CD4-positive, alpha-beta T cell (primary cell): Measurements from ENCODE around the gene SLC2A9. TPM values are rescaled to one million over a fixed set of nuclear protein-coding genes. Genes with fewer than 3 reads are reported as not detected.

Experiments
- ATAC-seq: fragments of 200-7000 bp; cut with Tn5 transposase; one replicate; pipeline ENCODE4 v1.10.0; 2022; ENCODE audit warnings: mild to moderate bottlenecking; ENCODE audit not compliant: poor library complexity
- CTCF ChIA-PET: fragments of 350-600 bp; sonication (Branson Sonifier 250); formaldehyde crosslinking; loops from one replicate; lab custom pipeline; 2021; ENCODE audit warnings: antibody characterized with exemption, inconsistent platforms; lab: Charles Lee
- POLR2A ChIA-PET: fragments of 350-600 bp; sonication (Branson Sonifier 250); formaldehyde crosslinking; loops from one replicate; lab custom pipeline; 2021; ENCODE audit warnings: antibody characterized with exemption, inconsistent platforms; lab: Charles Lee
- DNase-seq, 14 experiments: peaks; one replicate each; pipeline ENCODE4 v3.0.0-alpha.2; 2013 to 2020; ENCODE audit warnings: mixed read lengths in 2 of 14
- H3K27ac ChIP-seq, 2 donors: one replicate each; pipeline versions ENCODE4 v1.5.1 to v1.7.0; 2013; ENCODE audit warnings: low read length in 2 of 2, low read depth in 1 of 2, mild to moderate bottlenecking in 1 of 2
- H3K27me3 ChIP-seq, 2 experiments: 1 replicate in 1 of 2; 2 replicates in 1 of 2; pipeline versions ENCODE4 v1.6.1 to v1.7.0; 2013; ENCODE audit warnings: low read length in 2 of 2, control low read depth in 1 of 2, mild to moderate bottlenecking in 1 of 2, moderate library complexity in 1 of 2; ENCODE audit not compliant: insufficient read depth in 2 of 2, control insufficient read depth in 1 of 2
- H3K36me3 ChIP-seq: one replicate; pipeline ENCODE4 v1.6.1; 2013; ENCODE audit warnings: low read length, control low read depth; ENCODE audit not compliant: insufficient read depth
- H3K4me1 ChIP-seq: one replicate; pipeline ENCODE4 v1.6.1; 2013; ENCODE audit warnings: low read length, control low read depth; ENCODE audit not compliant: insufficient read depth
- H3K4me3 ChIP-seq: one replicate; pipeline ENCODE4 v1.5.1; 2013; ENCODE audit warnings: mild to moderate bottlenecking, low read length, moderate library complexity
- H3K9me3 ChIP-seq, 2 experiments: 1 replicate in 1 of 2; 2 replicates in 1 of 2; pipeline versions ENCODE4 v1.6.1 to v1.7.0; 2013; ENCODE audit warnings: low read length in 2 of 2, mild to moderate bottlenecking in 2 of 2, control low read depth in 1 of 2, moderate library complexity in 1 of 2; ENCODE audit not compliant: control insufficient read depth in 1 of 2, insufficient read depth in 1 of 2
- H3K27ac Mint-ChIP-seq: one replicate; pipeline ENCODE4 v1.8.0; 2020; ENCODE audit warnings: mixed read lengths
- H3K27me3 Mint-ChIP-seq: one replicate; pipeline ENCODE4 v1.8.0; 2021; ENCODE audit warnings: mixed read lengths
- H3K36me3 Mint-ChIP-seq: one replicate; pipeline ENCODE4 v1.8.0; 2021; ENCODE audit warnings: low read depth, mixed read lengths
- H3K4me1 Mint-ChIP-seq: one replicate; pipeline ENCODE4 v1.8.0; 2021; ENCODE audit warnings: low read depth, mixed read lengths
- H3K4me3 Mint-ChIP-seq: one replicate; pipeline ENCODE4 v1.8.0; 2020; ENCODE audit warnings: mild to moderate bottlenecking, mixed read lengths
- H3K9me3 Mint-ChIP-seq: one replicate; pipeline ENCODE4 v1.8.0; 2020; ENCODE audit warnings: mixed read lengths
- intact Hi-C, 2 experiments: fragments of 100-400 bp; cut with DNase I in 1 of 2; cut with micrococcal nuclease in 1 of 2; formaldehyde crosslinking; loops; one replicate each; pipeline versions ENCODE4 v1.15.1 to v1.9.0; 2023 to 2025; cut with DNase I, micrococcal nuclease
- total RNA-seq, 174 experiments: library from RNA in 2 of 174; stranded (reverse) in 2 of 174; gene quantifications; one replicate each; pipeline ENCODE4 v1.2.3 and lab custom pipeline; 2021 to 2026
- TF ChIP-seq, protein P1 (sequence below): fragments of 200-600 bp; IDR thresholded peaks from one replicate; pipeline ENCODE4 v1.8.0; 2022; ENCODE audit warnings: antibody characterized with exemption, mild to moderate bottlenecking

The SLC2A9 gene
- total RNA-seq, 2 experiments from 2014 or later, result 2.2 to 3.6 TPM

DNA sequence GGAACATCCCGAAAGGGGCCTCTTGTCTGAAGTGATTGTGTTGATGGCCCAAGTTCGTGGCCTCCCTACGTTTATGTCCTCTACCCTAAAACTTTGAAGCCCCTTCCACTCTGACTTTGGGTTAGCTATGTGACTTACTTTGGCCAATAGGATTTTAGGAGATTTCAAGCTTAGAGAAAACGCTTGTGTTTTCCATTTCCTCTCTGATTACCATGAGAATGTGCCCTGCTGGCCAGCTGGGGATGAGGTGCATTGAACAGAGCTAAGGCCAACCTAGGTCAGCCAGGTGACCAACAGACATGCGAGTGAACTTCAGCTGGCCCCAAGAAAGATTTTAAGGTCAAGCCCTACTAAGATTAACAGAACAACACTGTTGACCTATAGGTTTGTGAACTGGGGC is 82.4 kb downstream of the SLC2A9 start:
- no peak overlapping the region for H3K27ac ChIP-seq
- H3K4me3 ChIP-seq, result no peak overlapping the region
- H3K4me1 ChIP-seq, result no peaks in the 10 kb centered on the region
- Mint-ChIP-seq H3K36me3 (no peaks in the 10 kb centered on the region), H3K27ac (no peak overlapping the region), H3K4me1 (no peaks in the 10 kb centered on the region), H3K9me3 (no peaks in the 10 kb centered on the region), H3K27me3 (no peaks in the 10 kb centered on the region), H3K4me3 (no peak overlapping the region)
- ChIA-PET CTCF (no interaction called here), POLR2A (no interaction called here)
- no peaks in the 10 kb centered on the region for H3K36me3 ChIP-seq
- ATAC-seq, result no peak
- intact Hi-C loops, result no loop called here
- no peaks in the 10 kb centered on the region for H3K27me3 ChIP-seq
- no peaks in the 10 kb centered on the region for H3K9me3 ChIP-seq
- TF ChIP-seq, protein P1, sequence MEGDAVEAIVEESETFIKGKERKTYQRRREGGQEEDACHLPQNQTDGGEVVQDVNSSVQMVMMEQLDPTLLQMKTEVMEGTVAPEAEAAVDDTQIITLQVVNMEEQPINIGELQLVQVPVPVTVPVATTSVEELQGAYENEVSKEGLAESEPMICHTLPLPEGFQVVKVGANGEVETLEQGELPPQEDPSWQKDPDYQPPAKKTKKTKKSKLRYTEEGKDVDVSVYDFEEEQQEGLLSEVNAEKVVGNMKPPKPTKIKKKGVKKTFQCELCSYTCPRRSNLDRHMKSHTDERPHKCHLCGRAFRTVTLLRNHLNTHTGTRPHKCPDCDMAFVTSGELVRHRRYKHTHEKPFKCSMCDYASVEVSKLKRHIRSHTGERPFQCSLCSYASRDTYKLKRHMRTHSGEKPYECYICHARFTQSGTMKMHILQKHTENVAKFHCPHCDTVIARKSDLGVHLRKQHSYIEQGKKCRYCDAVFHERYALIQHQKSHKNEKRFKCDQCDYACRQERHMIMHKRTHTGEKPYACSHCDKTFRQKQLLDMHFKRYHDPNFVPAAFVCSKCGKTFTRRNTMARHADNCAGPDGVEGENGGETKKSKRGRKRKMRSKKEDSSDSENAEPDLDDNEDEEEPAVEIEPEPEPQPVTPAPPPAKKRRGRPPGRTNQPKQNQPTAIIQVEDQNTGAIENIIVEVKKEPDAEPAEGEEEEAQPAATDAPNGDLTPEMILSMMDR, result no peak
- no peak for DNase-seq

DNA sequence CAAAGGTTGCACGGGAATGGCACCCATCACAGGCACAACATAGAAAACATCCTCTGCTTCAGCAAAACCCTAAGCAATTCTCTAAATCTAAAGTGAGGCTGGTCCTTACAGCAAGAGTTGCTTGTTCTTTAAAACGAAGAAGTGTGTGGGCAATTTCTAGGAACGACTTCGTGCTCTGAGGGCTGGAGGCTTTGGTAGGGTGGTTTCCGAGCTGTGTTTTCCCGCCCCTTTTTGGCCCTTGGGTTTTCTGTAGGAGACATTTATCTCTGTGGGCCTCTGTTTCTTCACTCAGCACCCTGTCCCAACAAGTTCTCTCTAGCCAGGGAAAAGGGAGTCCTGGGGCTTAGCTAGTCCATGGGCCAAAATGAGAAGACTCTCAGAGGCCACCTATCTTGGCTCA is 84.2 kb downstream of the SLC2A9 start:
- no peaks in the 10 kb centered on the region for H3K9me3 ChIP-seq
- no peaks in the 10 kb centered on the region for H3K4me1 ChIP-seq
- Mint-ChIP-seq H3K36me3 (no peaks in the 10 kb centered on the region), H3K4me3 (no peak overlapping the region), H3K4me1 (no peaks in the 10 kb centered on the region), H3K9me3 (no peaks in the 10 kb centered on the region), H3K27ac (no peak overlapping the region), H3K27me3 (no peaks in the 10 kb centered on the region)
- TF ChIP-seq, protein P1, result no peak
- H3K4me3 ChIP-seq, result no peak overlapping the region
- H3K27me3 ChIP-seq, result no peaks in the 10 kb centered on the region
- intact Hi-C loops, result no loop called here
- ATAC-seq (no peak), DNase-seq (no peak)
- POLR2A ChIA-PET, result no interaction called here
- CTCF ChIA-PET, result no interaction called here
- H3K27ac ChIP-seq, result no peak overlapping the region
- no peaks in the 10 kb centered on the region for H3K36me3 ChIP-seq

DNA sequence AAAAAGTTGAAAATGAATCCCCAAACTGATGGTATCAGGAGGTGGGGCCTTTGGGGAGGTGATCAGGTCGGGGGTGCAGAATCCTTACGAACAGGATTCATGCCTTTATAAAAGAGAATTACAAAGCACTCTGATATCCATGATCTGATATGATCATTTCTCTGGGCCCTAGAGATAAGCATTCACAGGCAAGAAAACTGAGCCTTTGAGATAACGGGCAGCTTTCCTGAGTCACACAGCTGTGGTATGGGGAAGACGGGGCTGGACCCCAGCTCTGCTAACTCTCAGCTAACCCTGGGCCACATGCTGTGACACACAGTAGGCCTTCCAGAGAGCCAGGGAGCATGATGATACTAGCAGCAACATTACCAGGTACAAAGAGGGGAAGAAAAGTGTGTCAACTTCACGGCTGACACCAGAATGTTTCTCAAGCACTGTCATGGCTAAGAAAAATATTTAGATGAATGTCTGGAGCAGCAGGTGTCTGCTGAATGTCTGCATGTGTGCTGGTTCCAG is 85.1 kb downstream of the SLC2A9 start:
- Histone ChIP-seq H3K4me1 (no peaks in the 10 kb centered on the region), H3K36me3 (no peaks in the 10 kb centered on the region), H3K27ac (no peak overlapping the region), H3K9me3 (no peaks in the 10 kb centered on the region), H3K27me3 (no peaks in the 10 kb centered on the region), H3K4me3 (no peak overlapping the region)
- H3K4me3 Mint-ChIP-seq, result no peak overlapping the region
- no peaks in the 10 kb centered on the region for H3K9me3 Mint-ChIP-seq
- POLR2A ChIA-PET, result no interaction called here
- H3K4me1 Mint-ChIP-seq, result no peaks in the 10 kb centered on the region
- CTCF ChIA-PET, result no interaction called here
- DNase-seq (no peak), ATAC-seq (no peak)
- H3K36me3 Mint-ChIP-seq, result no peaks in the 10 kb centered on the region
- no peaks in the 10 kb centered on the region for H3K27me3 Mint-ChIP-seq
- TF ChIP-seq, protein P1, result no peak
- no peak overlapping the region for H3K27ac Mint-ChIP-seq
- intact Hi-C loops, result no loop called here
